HL-60 (cell line): ENCODE measurements around the gene MUC5AC.

ENCODE experiments used
- CTCF ChIP-seq: IDR thresholded peaks from one replicate; pipeline ENCODE4 v1.5.1; 2011; ENCODE audit warnings: low read length, control low read depth, inconsistent platforms; ENCODE audit not compliant: insufficient read depth
- POLR2AphosphoS5 ChIP-seq: IDR thresholded peaks from 2 replicates; pipeline ENCODE4 v1.6.1; 2012; ENCODE audit warnings: low read depth
- REST ChIP-seq: IDR thresholded peaks from 2 replicates; pipeline ENCODE4 v1.6.1; 2012; ENCODE audit warnings: low read depth; ENCODE audit not compliant: insufficient replicate concordance

GRCh38 chr11:1199751-1200610, 42.2 kb downstream of the MUC5AC start:
- no peak for TF ChIP-seq CTCF
- TF ChIP-seq REST = no peak
- TF ChIP-seq POLR2AphosphoS5 = no peak
